GM12878 (cell line): ENCODE results near the gene SUGCT.

Experiments used
- POLR2AphosphoS5 ChIP-seq: IDR thresholded peaks from 2 replicates; pipeline ENCODE4 v1.6.1; 2011; ENCODE audit warnings: mild to moderate bottlenecking, low read length, inconsistent platforms
- TF ChIP-seq, protein P1 (sequence below), 3 experiments: IDR thresholded peaks in 2 of 3; conservative IDR thresholded peaks in 1 of 3; 2 replicates each; pipeline ENCODE4 v1.5.1; 2011; ENCODE audit warnings: low read depth in 3 of 3, low read length in 3 of 3, mild to moderate bottlenecking in 3 of 3, control low read depth in 2 of 3, moderate library complexity in 2 of 3, inconsistent platforms in 1 of 3, mixed read lengths in 1 of 3; ENCODE audit not compliant: control insufficient read depth in 2 of 3, insufficient read depth in 1 of 3; ENCODE audit errors: extremely low read depth in 1 of 3

DNA sequence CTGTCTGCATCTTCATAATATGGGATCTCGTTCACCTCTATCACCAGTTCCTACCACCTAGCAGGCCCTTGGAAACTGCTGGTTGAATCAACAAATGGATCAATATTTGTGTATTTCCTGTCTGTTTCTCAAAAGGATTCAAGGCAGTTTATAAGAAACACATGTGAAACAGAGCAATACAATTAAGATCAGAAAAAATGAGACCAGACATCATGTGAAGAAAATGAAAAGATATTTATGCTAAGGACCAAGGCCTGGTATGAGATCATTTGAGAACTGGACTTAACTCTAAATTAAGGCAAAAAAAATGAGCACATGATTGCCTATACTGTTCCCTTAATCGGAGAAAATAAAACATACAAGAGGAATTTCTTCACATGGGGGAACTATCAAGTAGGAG, 589.0 kb downstream of the SUGCT start:
- TF ChIP-seq, protein P1, sequence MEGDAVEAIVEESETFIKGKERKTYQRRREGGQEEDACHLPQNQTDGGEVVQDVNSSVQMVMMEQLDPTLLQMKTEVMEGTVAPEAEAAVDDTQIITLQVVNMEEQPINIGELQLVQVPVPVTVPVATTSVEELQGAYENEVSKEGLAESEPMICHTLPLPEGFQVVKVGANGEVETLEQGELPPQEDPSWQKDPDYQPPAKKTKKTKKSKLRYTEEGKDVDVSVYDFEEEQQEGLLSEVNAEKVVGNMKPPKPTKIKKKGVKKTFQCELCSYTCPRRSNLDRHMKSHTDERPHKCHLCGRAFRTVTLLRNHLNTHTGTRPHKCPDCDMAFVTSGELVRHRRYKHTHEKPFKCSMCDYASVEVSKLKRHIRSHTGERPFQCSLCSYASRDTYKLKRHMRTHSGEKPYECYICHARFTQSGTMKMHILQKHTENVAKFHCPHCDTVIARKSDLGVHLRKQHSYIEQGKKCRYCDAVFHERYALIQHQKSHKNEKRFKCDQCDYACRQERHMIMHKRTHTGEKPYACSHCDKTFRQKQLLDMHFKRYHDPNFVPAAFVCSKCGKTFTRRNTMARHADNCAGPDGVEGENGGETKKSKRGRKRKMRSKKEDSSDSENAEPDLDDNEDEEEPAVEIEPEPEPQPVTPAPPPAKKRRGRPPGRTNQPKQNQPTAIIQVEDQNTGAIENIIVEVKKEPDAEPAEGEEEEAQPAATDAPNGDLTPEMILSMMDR (IDR thresholded peaks at IDR 0.05 in 2 of 3, conservative IDR thresholded peaks at IDR 0.05 in 1 of 3; ENCODE audit: control insufficient read depth in 2 of 3, extremely low read depth in 1 of 3, insufficient read depth in 1 of 3, low read depth in 3 of 3, low read length in 3 of 3): no peak
- no peak for TF ChIP-seq POLR2AphosphoS5
